Left ventricle myocardium inferior (tissue), 1 donor: Measurements from ENCODE around the gene PAIP2B. TPM values are rescaled to one million over a fixed set of nuclear protein-coding genes. Genes with fewer than 3 reads are reported as not detected.
"Not testable (repeated sequence)": the region's sequence is repeated elsewhere in the genome, so short reads cannot be mapped to it uniquely, and the experiment has no call there.

ENCODE experiments used
- DNase-seq: peaks from one replicate; pipeline ENCODE4 v3.0.0-alpha.2; 2020
- H3K27ac ChIP-seq: fragments of 200-600 bp; replicated peaks from 2 replicates; pipeline ENCODE4 v1.8.0; 2021
- H3K27me3 ChIP-seq: fragments of 200-600 bp; 2 replicates; pipeline ENCODE4 v1.8.0; 2021; ENCODE audit warnings: low read depth
- H3K36me3 ChIP-seq: fragments of 200-600 bp; 2 replicates; pipeline ENCODE4 v1.8.0; 2021
- H3K4me1 ChIP-seq: fragments of 200-600 bp; 2 replicates; pipeline ENCODE4 v1.8.0; 2021
- H3K4me3 ChIP-seq: fragments of 200-600 bp; 2 replicates; pipeline ENCODE4 v1.8.0; 2021; ENCODE audit warnings: mild to moderate bottlenecking, moderate library complexity
- H3K9me3 ChIP-seq: fragments of 200-600 bp; replicated peaks from 2 replicates; pipeline ENCODE4 v1.8.0; 2021
- intact Hi-C: fragments of 100-400 bp; cut with micrococcal nuclease; formaldehyde crosslinking; loops from one replicate; pipeline ENCODE4 v1.11.0; 2022
- total RNA-seq: library from RNA; stranded (reverse); fragmentation: NEBNext Ultra II Directional; extraction: Animal tissue kit (Norgen Biotek cat#: 25700); gene quantifications from one replicate; pipeline ENCODE4 v1.2.1, GENCODE V29; 2021
- TF ChIP-seq, protein P1 (sequence below): fragments of 200-600 bp; IDR thresholded peaks from 2 replicates; pipeline ENCODE4 v1.8.0; 2021; ENCODE audit warnings: antibody characterized with exemption, mild to moderate bottlenecking, borderline replicate concordance
- donor health status: DM: no; HTN: yes; CAD: no; lungs with severe emphysema.

Gene PAIP2B
- total RNA-seq, 1 donor from 2014 or later = 76.6 TPM

DNA sequence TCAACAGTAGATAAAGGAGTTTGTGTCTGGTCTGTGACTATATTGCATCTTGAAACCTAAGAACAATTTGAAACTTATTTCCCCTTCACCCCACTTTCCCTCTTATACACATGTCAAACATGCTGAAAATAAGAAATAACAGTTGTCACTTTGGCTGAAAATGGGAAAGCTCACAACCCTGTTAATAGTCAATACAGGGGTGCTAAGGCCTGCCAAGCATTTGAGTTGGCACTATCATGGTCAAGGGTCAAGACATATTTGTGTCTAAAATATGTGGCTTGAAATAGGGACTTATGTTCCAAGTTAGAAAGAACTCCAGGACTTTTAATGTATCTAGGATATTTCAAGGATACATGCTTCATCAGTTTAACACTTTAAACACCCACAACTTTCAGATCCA lies 20.6 kb downstream of the PAIP2B start:
- Histone ChIP-seq H3K4me1 (peaks cover 22% of the 10 kb centered on the region), H3K27me3 (no peaks in the 10 kb centered on the region), H3K27ac (no peak overlapping the region), H3K9me3 (peaks cover 4% of the 10 kb centered on the region), H3K4me3 (no peak overlapping the region), H3K36me3 (peaks cover 11% of the 10 kb centered on the region)
- DNase-seq = no peak
- TF ChIP-seq, protein P1, sequence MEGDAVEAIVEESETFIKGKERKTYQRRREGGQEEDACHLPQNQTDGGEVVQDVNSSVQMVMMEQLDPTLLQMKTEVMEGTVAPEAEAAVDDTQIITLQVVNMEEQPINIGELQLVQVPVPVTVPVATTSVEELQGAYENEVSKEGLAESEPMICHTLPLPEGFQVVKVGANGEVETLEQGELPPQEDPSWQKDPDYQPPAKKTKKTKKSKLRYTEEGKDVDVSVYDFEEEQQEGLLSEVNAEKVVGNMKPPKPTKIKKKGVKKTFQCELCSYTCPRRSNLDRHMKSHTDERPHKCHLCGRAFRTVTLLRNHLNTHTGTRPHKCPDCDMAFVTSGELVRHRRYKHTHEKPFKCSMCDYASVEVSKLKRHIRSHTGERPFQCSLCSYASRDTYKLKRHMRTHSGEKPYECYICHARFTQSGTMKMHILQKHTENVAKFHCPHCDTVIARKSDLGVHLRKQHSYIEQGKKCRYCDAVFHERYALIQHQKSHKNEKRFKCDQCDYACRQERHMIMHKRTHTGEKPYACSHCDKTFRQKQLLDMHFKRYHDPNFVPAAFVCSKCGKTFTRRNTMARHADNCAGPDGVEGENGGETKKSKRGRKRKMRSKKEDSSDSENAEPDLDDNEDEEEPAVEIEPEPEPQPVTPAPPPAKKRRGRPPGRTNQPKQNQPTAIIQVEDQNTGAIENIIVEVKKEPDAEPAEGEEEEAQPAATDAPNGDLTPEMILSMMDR = no peak
- intact Hi-C loops = no loop called here

DNA sequence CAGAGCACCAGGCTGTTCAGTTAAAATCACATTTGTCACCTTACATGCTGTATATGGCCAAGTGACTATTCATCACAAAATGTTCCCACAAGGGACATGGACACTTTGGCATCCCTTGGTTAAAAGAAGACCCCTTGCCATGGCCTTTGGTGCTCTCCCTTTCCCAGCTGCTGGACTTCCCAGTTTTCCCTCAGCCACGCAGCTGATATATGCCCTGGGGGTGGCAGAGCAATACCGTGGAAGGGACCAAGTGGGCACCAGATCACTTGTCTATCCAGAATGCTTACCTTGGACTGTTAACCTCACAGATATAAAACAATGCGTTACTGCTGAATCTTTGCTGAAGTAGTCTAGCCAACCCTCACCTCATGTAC lies 35.3 kb downstream of the PAIP2B start:
- Histone ChIP-seq H3K9me3 (peaks cover 4% of the 10 kb centered on the region), H3K4me1 (peaks cover 6% of the 10 kb centered on the region), H3K4me3 (no peak overlapping the region), H3K36me3 (peaks cover 44% of the 10 kb centered on the region), H3K27ac (peak overlapping the region; percentile 23), H3K27me3 (no peaks in the 10 kb centered on the region)
- intact Hi-C loops = no loop called here
- no peak for DNase-seq
- TF ChIP-seq, protein P1 = no peak

DNA sequence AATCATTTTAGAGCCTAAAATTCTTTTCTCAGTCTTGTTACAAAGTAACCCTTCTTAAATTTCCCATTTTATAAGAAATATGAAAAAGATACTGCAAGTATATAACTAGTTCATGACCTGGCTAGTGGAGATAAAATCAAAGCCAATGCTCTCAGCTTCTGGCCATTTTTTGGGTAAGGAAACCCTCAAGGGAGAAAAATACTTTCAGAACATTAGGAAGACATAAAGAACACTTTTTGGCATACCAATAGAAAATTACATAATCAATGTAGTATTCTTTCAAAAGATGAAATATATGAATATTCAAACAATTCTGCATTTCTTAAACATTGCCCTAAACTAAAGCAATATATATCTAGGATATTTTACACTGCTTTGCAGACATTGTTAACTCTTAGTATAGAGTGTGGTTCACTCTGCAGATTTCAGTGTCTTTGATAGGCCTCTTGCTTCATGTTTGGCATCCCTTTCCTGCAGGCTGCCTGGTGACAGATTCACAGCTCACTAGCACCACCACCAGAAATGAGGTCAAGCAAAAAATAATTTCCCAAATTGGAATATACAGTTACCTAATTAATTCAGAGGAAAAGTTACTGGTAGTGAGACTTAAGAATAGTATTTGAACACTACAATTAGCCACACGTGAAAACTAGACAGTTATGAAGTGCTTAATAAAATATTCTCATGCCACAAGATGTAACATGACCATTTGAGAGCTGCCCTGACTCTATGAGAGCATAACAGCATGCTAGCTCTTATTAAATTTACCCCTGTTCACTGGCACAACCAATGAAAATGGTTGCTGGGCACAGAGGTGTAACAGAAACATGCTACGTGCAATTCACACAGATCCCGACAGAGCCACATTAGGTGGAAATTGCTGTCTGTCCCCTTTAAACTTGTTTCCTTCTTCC lies 36.0 kb downstream of the PAIP2B start:
- TF ChIP-seq, protein P1 = peak; percentile 51
- H3K27ac ChIP-seq = peak overlapping the region; percentile 23
- H3K4me1 ChIP-seq = peaks cover 6% of the 10 kb centered on the region
- peaks cover 44% of the 10 kb centered on the region for H3K36me3 ChIP-seq
- no peaks in the 10 kb centered on the region for H3K9me3 ChIP-seq
- no peak for DNase-seq
- no peaks in the 10 kb centered on the region for H3K27me3 ChIP-seq
- intact Hi-C loops = no loop called here
- no peak overlapping the region for H3K4me3 ChIP-seq

DNA sequence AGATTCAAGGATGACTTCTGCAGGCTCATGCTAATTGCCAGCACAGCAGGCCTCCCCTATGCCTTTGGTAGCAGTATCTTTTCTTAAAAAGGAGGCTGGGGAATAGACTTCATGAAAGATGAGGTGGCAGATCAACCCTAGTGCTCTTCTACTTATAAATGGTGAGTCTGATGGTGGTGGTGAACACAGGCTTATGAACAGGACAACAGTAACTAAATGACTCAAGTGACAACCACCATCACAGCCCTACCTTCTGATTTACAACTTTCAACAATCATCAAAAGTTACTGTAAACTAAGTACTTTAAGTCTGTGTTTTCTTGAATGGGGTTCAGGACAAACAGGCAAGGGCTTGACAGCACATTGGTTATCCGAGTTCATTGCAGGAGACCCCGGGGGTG lies 39.3 kb downstream of the PAIP2B start:
- Histone ChIP-seq H3K9me3 (no peaks in the 10 kb centered on the region), H3K27ac (no peak overlapping the region), H3K27me3 (no peaks in the 10 kb centered on the region), H3K4me1 (peaks cover 6% of the 10 kb centered on the region), H3K4me3 (no peak overlapping the region), H3K36me3 (peaks cover 30% of the 10 kb centered on the region)
- DNase-seq = no peak
- TF ChIP-seq, protein P1 = no peak
- intact Hi-C loops = no loop called here

DNA sequence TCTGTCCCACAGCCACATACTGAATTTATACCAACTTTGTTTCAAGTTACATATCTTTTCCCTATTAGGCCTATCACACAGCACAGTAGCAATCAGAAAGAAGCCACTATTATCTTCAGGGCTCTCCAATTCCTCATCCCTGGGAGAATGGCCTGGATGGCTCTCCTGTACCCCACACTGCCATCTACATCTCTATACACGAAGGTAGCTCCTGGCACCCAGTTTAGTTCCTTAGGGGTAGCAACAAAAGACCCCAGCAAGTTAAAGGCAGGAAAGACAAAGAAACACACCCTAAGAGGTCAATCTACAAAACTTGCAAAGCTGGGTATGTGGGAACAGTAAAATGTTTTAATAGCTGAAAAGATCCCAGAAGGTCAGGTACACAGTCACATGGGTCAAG lies 39.9 kb downstream of the PAIP2B start:
- TF ChIP-seq, protein P1 = no peak
- Histone ChIP-seq H3K4me1 (peaks cover 6% of the 10 kb centered on the region), H3K4me3 (no peak overlapping the region), H3K27me3 (no peaks in the 10 kb centered on the region), H3K36me3 (peaks cover 30% of the 10 kb centered on the region), H3K27ac (no peak overlapping the region), H3K9me3 (no peaks in the 10 kb centered on the region)
- no peak for DNase-seq
- intact Hi-C loops = no loop called here

DNA sequence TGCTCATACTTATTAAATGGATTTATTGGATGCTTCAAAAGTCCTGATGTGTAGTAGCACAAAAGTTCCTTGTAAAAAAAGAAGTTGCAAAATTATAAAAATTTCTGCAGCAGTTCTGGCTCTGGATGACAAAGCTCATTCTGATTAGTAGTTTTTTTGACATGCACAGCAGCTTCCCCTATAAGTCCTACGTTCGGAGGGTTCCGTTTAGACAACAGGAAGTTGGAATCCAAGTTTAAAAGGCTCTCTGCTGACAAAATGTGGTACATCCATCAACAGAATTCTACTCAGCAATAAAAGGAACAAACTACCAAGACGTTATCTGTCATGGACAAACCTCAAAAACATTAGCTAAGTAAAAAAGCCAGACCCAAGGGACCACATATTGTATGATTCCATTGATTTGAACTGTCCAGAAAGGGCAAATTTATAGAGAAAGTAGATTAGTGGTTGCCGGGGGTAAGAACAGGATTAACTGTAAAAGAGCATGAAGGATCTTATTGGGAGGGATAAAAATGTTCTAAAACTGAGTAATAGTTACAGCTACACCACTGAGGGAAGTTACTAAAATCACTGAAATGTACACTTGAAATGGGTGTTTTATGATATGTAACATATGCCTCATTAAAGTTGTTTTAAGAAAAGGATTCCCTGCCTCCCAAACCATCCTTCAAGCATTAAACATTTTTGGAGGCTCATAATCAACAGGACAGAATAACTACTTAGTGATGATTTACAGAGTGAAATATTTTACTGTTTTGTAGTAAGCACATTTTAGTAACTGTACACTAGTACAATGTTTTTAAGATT lies 43.4 kb downstream of the PAIP2B start:
- intact Hi-C loops, H3K4me1 ChIP-seq, H3K4me3 ChIP-seq, H3K27ac ChIP-seq, DNase-seq, H3K27me3 ChIP-seq, H3K9me3 ChIP-seq: not testable (repeated sequence)
- peaks cover 15% of the 10 kb centered on the region for H3K36me3 ChIP-seq
